Colonic mucosa (tissue), 4 donors: Measurements from ENCODE around the gene ABT1. TPM values are rescaled to one million over a fixed set of nuclear protein-coding genes. Genes with fewer than 3 reads are reported as not detected.

ENCODE experiments used
- DNase-seq: peaks from one replicate; pipeline ENCODE4 v3.0.0-alpha.2; 2020
- H3K27ac ChIP-seq: fragments of 200-600 bp; one replicate; pipeline ENCODE4 v1.8.0; 2021
- H3K27me3 ChIP-seq: fragments of 200-600 bp; one replicate; pipeline ENCODE4 v1.8.0; 2021
- H3K36me3 ChIP-seq: fragments of 200-600 bp; one replicate; pipeline ENCODE4 v1.8.0; 2021
- H3K4me1 ChIP-seq: fragments of 200-600 bp; one replicate; pipeline ENCODE4 v1.8.0; 2021; ENCODE audit warnings: mild to moderate bottlenecking
- H3K4me3 ChIP-seq: fragments of 200-600 bp; one replicate; pipeline ENCODE4 v1.8.0; 2021
- H3K9ac ChIP-seq, 2 donors: one replicate each; pipeline ENCODE4 v1.7.0; 2013; ENCODE audit warnings: control low read depth in 2 of 2, low read depth in 2 of 2, low read length in 2 of 2
- H3K9me3 ChIP-seq: fragments of 200-600 bp; one replicate; pipeline ENCODE4 v1.8.0; 2021
- intact Hi-C: fragments of 100-400 bp; cut with DNase I; formaldehyde crosslinking; loops from one replicate; pipeline ENCODE4 v1.14.1; 2022
- total RNA-seq, 2 donors: library from RNA; stranded (reverse); fragmentation: NEBNext Ultra II Directional in 1 of 2; extraction: Animal tissue kit (Norgen Biotek cat#: 25700) in 1 of 2; gene quantifications; one replicate each; pipeline ENCODE4 v1.2.1, GENCODE V29; 2021
- TF ChIP-seq, protein P1 (sequence below): fragments of 200-600 bp; IDR thresholded peaks from one replicate; pipeline ENCODE4 v1.8.0; 2022; ENCODE audit warnings: antibody characterized with exemption, mild to moderate bottlenecking
- donor health status: healthy.
- donor health status: DM: no; HTN: no; CAD: no.
- donor health status: DM: no; HTN: no; CAD: no.

Gene ABT1
- total RNA-seq, 2 donors from 2014 or later = 15.9 to 17.9 TPM

DNA sequence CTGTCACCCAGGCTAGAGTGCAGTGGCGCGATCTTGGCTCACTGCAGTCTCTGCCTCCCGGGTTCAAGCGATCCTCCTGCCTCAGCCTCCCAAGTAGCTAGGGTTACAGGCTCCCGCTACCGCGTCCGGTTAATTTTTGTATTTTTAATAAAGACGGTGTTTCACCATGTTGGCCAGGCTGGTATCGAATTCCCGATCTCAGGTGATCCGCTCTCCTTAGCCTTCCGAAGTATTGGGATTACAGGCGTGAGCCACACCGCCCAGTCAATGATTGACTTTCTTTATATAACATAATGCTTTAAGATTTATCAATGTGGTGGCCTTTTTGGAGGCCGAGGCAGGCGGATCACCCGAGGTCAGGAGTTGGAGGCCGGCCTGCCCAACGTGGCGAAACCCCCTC, 7.8 kb upstream of the ABT1 start:
- Histone ChIP-seq H3K36me3 (no peaks in the 10 kb centered on the region), H3K27ac (no peak overlapping the region), H3K4me1 (no peaks in the 10 kb centered on the region), H3K9ac (no peak overlapping the region), H3K4me3 (no peak overlapping the region), H3K27me3 (peaks cover 10% of the 10 kb centered on the region), H3K9me3 (no peaks in the 10 kb centered on the region)
- DNase-seq = no peak
- intact Hi-C loops = no loop called here
- TF ChIP-seq, protein P1, sequence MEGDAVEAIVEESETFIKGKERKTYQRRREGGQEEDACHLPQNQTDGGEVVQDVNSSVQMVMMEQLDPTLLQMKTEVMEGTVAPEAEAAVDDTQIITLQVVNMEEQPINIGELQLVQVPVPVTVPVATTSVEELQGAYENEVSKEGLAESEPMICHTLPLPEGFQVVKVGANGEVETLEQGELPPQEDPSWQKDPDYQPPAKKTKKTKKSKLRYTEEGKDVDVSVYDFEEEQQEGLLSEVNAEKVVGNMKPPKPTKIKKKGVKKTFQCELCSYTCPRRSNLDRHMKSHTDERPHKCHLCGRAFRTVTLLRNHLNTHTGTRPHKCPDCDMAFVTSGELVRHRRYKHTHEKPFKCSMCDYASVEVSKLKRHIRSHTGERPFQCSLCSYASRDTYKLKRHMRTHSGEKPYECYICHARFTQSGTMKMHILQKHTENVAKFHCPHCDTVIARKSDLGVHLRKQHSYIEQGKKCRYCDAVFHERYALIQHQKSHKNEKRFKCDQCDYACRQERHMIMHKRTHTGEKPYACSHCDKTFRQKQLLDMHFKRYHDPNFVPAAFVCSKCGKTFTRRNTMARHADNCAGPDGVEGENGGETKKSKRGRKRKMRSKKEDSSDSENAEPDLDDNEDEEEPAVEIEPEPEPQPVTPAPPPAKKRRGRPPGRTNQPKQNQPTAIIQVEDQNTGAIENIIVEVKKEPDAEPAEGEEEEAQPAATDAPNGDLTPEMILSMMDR = no peak

DNA sequence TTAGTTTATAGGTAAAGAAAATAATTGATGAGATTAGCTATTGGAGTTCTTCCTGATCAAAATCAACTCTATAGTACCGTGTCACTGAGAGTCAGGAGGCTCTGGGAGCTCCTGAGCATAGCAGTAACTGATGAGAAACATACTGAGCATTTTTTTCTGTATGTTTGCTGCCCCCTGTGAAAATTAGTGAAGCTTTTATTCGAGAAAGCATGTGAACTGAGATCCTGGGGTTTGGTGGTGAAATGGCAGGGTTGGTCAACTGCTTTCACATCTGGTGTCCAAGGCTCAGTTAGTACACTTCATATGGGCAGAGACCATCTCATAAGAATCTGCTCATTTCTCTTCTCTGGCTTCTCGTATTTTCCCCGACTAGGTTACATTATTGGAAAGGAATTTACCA, 4.1 kb upstream of the ABT1 start:
- DNase-seq = no peak
- Histone ChIP-seq H3K27ac (no peak overlapping the region), H3K4me1 (peaks cover 2% of the 10 kb centered on the region), H3K9me3 (no peaks in the 10 kb centered on the region), H3K36me3 (no peaks in the 10 kb centered on the region), H3K27me3 (peaks cover 10% of the 10 kb centered on the region), H3K9ac (no peak overlapping the region), H3K4me3 (no peak overlapping the region)
- TF ChIP-seq, protein P1 = no peak
- intact Hi-C loops = loop anchor here (5.0 kb wide), 1 partner anchor 250 kb away; no protein-coding TSS in a partner anchor

- no peak for DNase-seq
- Histone ChIP-seq H3K9ac (no peak overlapping the region), H3K4me3 (no peak overlapping the region), H3K4me1 (peaks cover 9% of the 10 kb centered on the region), H3K9me3 (no peaks in the 10 kb centered on the region), H3K27me3 (peaks cover 10% of the 10 kb centered on the region), H3K27ac (no peak overlapping the region), H3K36me3 (no peaks in the 10 kb centered on the region)
- TF ChIP-seq, protein P1 = no peak
- intact Hi-C loops = loop anchor here (5.0 kb wide), 1 partner anchor 251 kb away; no protein-coding TSS in a partner anchor
Measured at GRCh38 chr6:26593278-26594130, 3.2 kb upstream of the ABT1 start.

DNA sequence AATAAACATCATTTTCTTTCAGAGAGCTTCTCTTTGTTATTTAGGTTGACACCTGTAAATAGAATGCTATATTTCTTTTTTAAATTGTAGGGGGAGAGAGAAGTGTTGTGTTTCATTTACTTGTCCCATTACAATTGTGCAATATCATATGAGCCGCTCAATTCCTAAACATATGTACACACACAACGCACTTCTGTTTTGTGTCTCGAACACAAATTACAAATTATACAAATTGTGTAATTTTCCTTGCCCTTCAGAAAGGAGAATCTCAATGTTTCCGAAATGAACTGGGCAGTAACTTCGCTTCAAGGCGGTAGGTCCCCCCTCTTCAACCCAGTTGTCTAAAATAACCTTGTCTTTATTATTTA, 2.6 kb upstream of the ABT1 start:
- H3K4me1 ChIP-seq = peaks cover 9% of the 10 kb centered on the region
- intact Hi-C loops = loop anchor here (5.0 kb wide), 1 partner anchor 252 kb away; no protein-coding TSS in a partner anchor
- peaks cover 10% of the 10 kb centered on the region for H3K27me3 ChIP-seq
- DNase-seq = no peak
- H3K9me3 ChIP-seq = no peaks in the 10 kb centered on the region
- no peaks in the 10 kb centered on the region for H3K36me3 ChIP-seq
- no peak overlapping the region for H3K27ac ChIP-seq
- TF ChIP-seq, protein P1 = no peak
- H3K4me3 ChIP-seq = no peak overlapping the region
- H3K9ac ChIP-seq = no peak overlapping the region

- Histone ChIP-seq H3K36me3 (no peaks in the 10 kb centered on the region), H3K9me3 (no peaks in the 10 kb centered on the region), H3K27ac (peak overlapping the region; percentile 82), H3K9ac (peak overlapping the region in 1 of 2 donors; percentile 67), H3K4me1 (peaks cover 9% of the 10 kb centered on the region), H3K4me3 (no peak overlapping the region), H3K27me3 (peaks cover 10% of the 10 kb centered on the region)
- TF ChIP-seq, protein P1 = no peak
- DNase-seq = no peak
- intact Hi-C loops = loop anchor here (5.0 kb wide), 1 partner anchor 253 kb away; no protein-coding TSS in a partner anchor
Measured at GRCh38 chr6:26594730-26595632, 1.8 kb upstream of the ABT1 start.
